HepG2 (cell line): ENCODE measurements around the gene GPRASP3. TPM values are rescaled to one million over a fixed set of nuclear protein-coding genes. Genes with fewer than 3 reads are reported as not detected.

Experiments
- ATAC-seq: fragments of 200-7000 bp; cut with Tn5 transposase; 3 replicates; pipeline ENCODE4 v1.9.1; 2020; ENCODE audit warnings: mild to moderate bottlenecking, moderate library complexity
- BruUV-seq: library from RNA; stranded (reverse); fragments of 400-500 nt; replicated peaks from 2 replicates; lab custom pipeline; 2021; lab: Mats Ljungman, UMichigan
- CTCF ChIA-PET: fragments of 300-600 bp; formaldehyde crosslinking; extraction: SDS; loops from one replicate; lab custom pipeline; 2021; ENCODE audit warnings: low total read pairs, inconsistent platforms, low intra/inter-chr PET ratio; lab: Yijun Ruan, JAX
- POLR2A ChIA-PET: fragments of 350-600 bp; sonication (Branson Sonifier 250); formaldehyde crosslinking; loops from one replicate; lab custom pipeline; 2020; ENCODE audit warnings: antibody characterized with exemption, inconsistent platforms; lab: Yijun Ruan, JAX
- DNase-seq: peaks from one replicate; pipeline ENCODE4 v3.0.0-alpha.2; 2015; ENCODE audit warnings: low spot score
- FAIRE-seq: peaks from 3 replicates; lab custom pipeline; 2011; peaks lifted over from hg19 to GRCh38; lab: Jason Lieb, UNC
- H2AFZ ChIP-seq: one replicate; pipeline ENCODE4 v1.6.1; 2011; ENCODE audit warnings: low read length, inconsistent platforms
- H3K27ac ChIP-seq: fragments of 300-600 bp; 3 replicates; pipeline ENCODE4 v1.8.0; 2011; ENCODE audit warnings: mixed run types, mild to moderate bottlenecking, mixed read lengths, low read length, inconsistent platforms; ENCODE audit not compliant: insufficient read depth; ENCODE audit errors: extremely low read length
- H3K27me3 ChIP-seq, 2 experiments: fragments of 200-600 bp in 1 of 2; 2 replicates in 1 of 2; 3 replicates in 1 of 2; pipeline versions ENCODE4 v1.6.0 to v1.8.0; 2011; ENCODE audit warnings: low read length in 2 of 2, mild to moderate bottlenecking in 2 of 2, moderate library complexity in 2 of 2, inconsistent platforms in 1 of 2; ENCODE audit not compliant: insufficient read depth in 2 of 2, control insufficient read depth in 1 of 2
- H3K36me3 ChIP-seq, 2 experiments: fragments of 200-600 bp in 1 of 2; replicated peaks in 1 of 2; 2 replicates in 1 of 2; 3 replicates in 1 of 2; pipeline versions ENCODE4 v1.5.1 to v1.8.0; 2011; ENCODE audit warnings: low read length in 2 of 2, inconsistent platforms in 1 of 2; ENCODE audit not compliant: insufficient read depth in 2 of 2, control insufficient read depth in 1 of 2
- H3K4me1 ChIP-seq: 2 replicates; pipeline ENCODE4 v1.5.1; 2012; ENCODE audit warnings: low read length, inconsistent platforms; ENCODE audit not compliant: insufficient read depth
- H3K4me2 ChIP-seq: 2 replicates; pipeline ENCODE4 v1.6.0; 2011; ENCODE audit warnings: low read depth, low read length, inconsistent platforms
- H3K4me3 ChIP-seq, 3 experiments: fragments of 200-600 bp in 1 of 3; sonication (generic), shearing (Covaris generic) in 1 of 3; replicated peaks in 1 of 3; 2 replicates each; pipeline ENCODE4 v1.5.1; 2011 to 2016; ENCODE audit warnings: low read length in 3 of 3, inconsistent platforms in 2 of 3, low read depth in 2 of 3, mild to moderate bottlenecking in 2 of 3, control low read depth in 1 of 3, mixed read lengths in 1 of 3; ENCODE audit not compliant: insufficient read depth in 1 of 3
- H3K79me2 ChIP-seq: one replicate; pipeline ENCODE4 v1.6.1; 2011; ENCODE audit warnings: low read length, inconsistent platforms; ENCODE audit not compliant: insufficient read depth
- H3K9ac ChIP-seq: 2 replicates; pipeline ENCODE4 v1.6.0; 2011; ENCODE audit warnings: mild to moderate bottlenecking, low read depth, low read length, inconsistent platforms; ENCODE audit not compliant: insufficient read depth
- H3K9me3 ChIP-seq: 2 replicates; pipeline ENCODE4 v1.5.1; 2012; ENCODE audit warnings: mild to moderate bottlenecking, low read length
- H4K20me1 ChIP-seq: 2 replicates; pipeline ENCODE4 v1.6.0; 2011; ENCODE audit warnings: inconsistent platforms, mild to moderate bottlenecking, low read length, moderate library complexity; ENCODE audit not compliant: insufficient read depth
- CREB1 ChIP-seq, 2 experiments: fragments of 450-650 bp in 1 of 2; IDR thresholded peaks; 2 replicates each; pipeline ENCODE4 v1.6.1; 2016 to 2017; ENCODE audit warnings: control low read depth in 1 of 2, mild to moderate bottlenecking in 1 of 2, missing compliant biosample characterization in 1 of 2, missing genetic modification characterization in 1 of 2
- ELF4 ChIP-seq: sonication (generic); formaldehyde crosslinking; IDR thresholded peaks from 2 replicates; pipeline ENCODE4 v1.5.0; 2020; ENCODE audit warnings: missing genetic modification reagents, mild to moderate bottlenecking, moderate library complexity, borderline replicate concordance
- KLF11 ChIP-seq: IDR thresholded peaks from 2 replicates; pipeline ENCODE4 v1.6.1; 2016; ENCODE audit warnings: missing compliant biosample characterization
- MEIS1 ChIP-seq: sonication (generic); formaldehyde crosslinking; IDR thresholded peaks from 2 replicates; pipeline ENCODE4 v1.9.0; 2021; ENCODE audit warnings: mild to moderate bottlenecking, missing genetic modification reagents, moderate library complexity, borderline replicate concordance
- MEIS2 ChIP-seq: sonication (generic); formaldehyde crosslinking; IDR thresholded peaks from 2 replicates; pipeline ENCODE4 v1.9.0; 2021; ENCODE audit warnings: mild to moderate bottlenecking, missing genetic modification reagents
- MTA3 ChIP-seq: sonication (generic); formaldehyde crosslinking; IDR thresholded peaks from 2 replicates; pipeline ENCODE4 v1.4.0; 2020; ENCODE audit warnings: missing genetic modification reagents
- MTF2 ChIP-seq: sonication (generic); formaldehyde crosslinking; IDR thresholded peaks from 2 replicates; pipeline ENCODE4 v1.5.0; 2020; ENCODE audit warnings: missing genetic modification reagents, borderline replicate concordance
- PCBP1 ChIP-seq: fragments of 200-400 bp; formaldehyde crosslinking; IDR thresholded peaks from 2 replicates; pipeline ENCODE4 v1.6.1; 2017; ENCODE audit warnings: mild to moderate bottlenecking, low read depth, low read length, borderline replicate concordance
- PHF21A ChIP-seq: sonication (generic); formaldehyde crosslinking; IDR thresholded peaks from 2 replicates; pipeline ENCODE4 v1.5.0; 2020; ENCODE audit warnings: mild to moderate bottlenecking, missing genetic modification reagents
- PRDM15 ChIP-seq: sonication (generic); formaldehyde crosslinking; IDR thresholded peaks from 2 replicates; pipeline ENCODE4 v1.4.0; 2020; ENCODE audit warnings: missing genetic modification reagents
- SIN3A ChIP-seq: IDR thresholded peaks from 2 replicates; pipeline ENCODE4 v1.6.1; 2011; ENCODE audit warnings: low read depth, mild to moderate bottlenecking, control low read depth, low read length, borderline replicate concordance
- YEATS4 ChIP-seq: sonication (generic); formaldehyde crosslinking; IDR thresholded peaks from 2 replicates; pipeline ENCODE4 v1.4.0; 2020; ENCODE audit warnings: missing genetic modification reagents, borderline replicate concordance
- ZFYVE20 ChIP-seq: sonication (generic); formaldehyde crosslinking; IDR thresholded peaks from 2 replicates; pipeline ENCODE4 v1.8.0; 2023; ENCODE audit warnings: low read depth, mild to moderate bottlenecking, moderate library complexity, missing genetic modification reagents, borderline replicate concordance
- ZNF337 ChIP-seq: sonication (generic); formaldehyde crosslinking; IDR thresholded peaks from 2 replicates; pipeline ENCODE4 v1.5.1; 2020; ENCODE audit warnings: missing genetic modification reagents, low read depth, mild to moderate bottlenecking, borderline replicate concordance
- ZNF746 ChIP-seq: sonication (generic); formaldehyde crosslinking; IDR thresholded peaks from 2 replicates; pipeline ENCODE4 v1.8.0; 2022; ENCODE audit warnings: mild to moderate bottlenecking, missing genetic modification reagents
- ZSCAN5A ChIP-seq: sonication (generic); formaldehyde crosslinking; IDR thresholded peaks from 2 replicates; pipeline ENCODE4 v1.8.0; 2022; ENCODE audit warnings: mild to moderate bottlenecking, missing genetic modification reagents, borderline replicate concordance
- in situ Hi-C: cut with HindIII; loops from 2 replicates; pipeline ENCODE4 v1.10.0; 2017; ENCODE audit warnings: low pct_unique_long_range_greater_than_20kb; ENCODE audit not compliant: extremely low pct_ligation_motif_present
- intact Hi-C: fragments of 100-400 bp; cut with micrococcal nuclease; formaldehyde crosslinking; loops from one replicate; pipeline ENCODE4 v1.10.0; 2022; ENCODE audit not compliant: unreplicated experiment
- polyA plus RNA-seq, 8 experiments: library from polyadenylated mRNA; depleted of rRNA in 3 of 8; stranded (reverse) in 7 of 8; unstranded in 1 of 8; fragments of >200 nt; fragmentation: Illumina TruSeq in 4 of 8; extraction: Trizol in 4 of 8; gene quantifications; 2 replicates each; pipeline versions ENCODE4 v1.2.1 to v1.2.3, GENCODE V29; 2011 to 2016; ENCODE audit warnings: low read depth in 4 of 8, missing spikeins in 1 of 8, mixed read lengths in 1 of 8; ENCODE audit not compliant: insufficient read depth in 1 of 8
- total RNA-seq, 5 experiments: library from RNA; depleted of rRNA; stranded (reverse); fragments of >200 nt; fragmentation: Illumina TruSeq; extraction: Trizol; gene quantifications; 2 replicates each; pipeline ENCODE4 v1.2.3, GENCODE V29; 2016; ENCODE audit warnings: low read depth in 1 of 5
- TF ChIP-seq, protein P1 (sequence below): sonication (generic); formaldehyde crosslinking; IDR thresholded peaks from 2 replicates; pipeline ENCODE4 v1.4.0; 2020; ENCODE audit warnings: missing genetic modification reagents
- TF ChIP-seq, protein P2 (sequence below): IDR thresholded peaks from 2 replicates; pipeline ENCODE4 v1.6.1; 2016; ENCODE audit warnings: mild to moderate bottlenecking, missing biosample characterization, missing genetic modification reagents

Gene GPRASP3
- total and polyA plus RNA-seq, 2 of the 13 experiments (the other 11 are each of a cell fraction or from before 2014, with no cell fraction given): 0.67 to 1.4 TPM

DNA sequence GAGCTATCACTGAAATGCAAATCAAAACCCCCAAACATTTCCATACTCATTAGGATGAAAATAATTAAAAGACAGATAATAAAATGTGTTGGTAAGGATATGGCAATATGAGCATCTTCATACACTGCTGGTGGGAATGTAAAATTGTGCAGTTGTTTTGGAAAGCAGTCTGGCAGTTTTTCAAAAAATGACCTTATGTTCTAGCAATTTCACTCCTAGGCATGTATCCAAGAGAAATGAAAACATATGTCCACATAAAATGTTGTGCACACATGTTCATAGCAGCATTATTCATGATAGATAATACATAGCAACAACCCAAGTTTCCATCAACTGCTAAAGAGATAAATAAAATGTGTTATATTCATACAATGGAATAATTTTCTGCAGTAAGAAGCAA, 23.0 kb upstream of the GPRASP3 start:
- DNase-seq (no peak), ATAC-seq (no peak), FAIRE-seq (no peak)
- Histone ChIP-seq H3K9ac (no peak overlapping the region), H3K9me3 (no peaks in the 10 kb centered on the region), H3K4me1 (no peaks in the 10 kb centered on the region), H3K79me2 (no peaks in the 10 kb centered on the region), H3K27me3 (no peaks in the 10 kb centered on the region), H3K36me3 (no peaks in the 10 kb centered on the region), H2AFZ (no peak overlapping the region), H3K4me3 (no peak overlapping the region), H3K27ac (no peak overlapping the region), H4K20me1 (no peaks in the 10 kb centered on the region), H3K4me2 (no peak overlapping the region)
- intact Hi-C loops (no loop called here), in situ Hi-C loops (no loop called here)
- ChIA-PET POLR2A (no interaction called here), CTCF (no interaction called here)
- BruUV-seq: no TSS peak
- TF ChIP-seq ZFYVE20 (CRISPR knock-in tag) (no peak), SIN3A (no peak), MTA3 (no peak), PHF21A (CRISPR knock-in tag) (no peak), PCBP1 (no peak), ZNF746 (CRISPR knock-in tag) (no peak), KLF11 (CRISPR knock-in tag) (no peak), CREB1 (IDR thresholded peaks at IDR 0.05) (no peak), CREB1 (CRISPR knock-in tag; IDR thresholded peaks at IDR 0.05) (no peak), MEIS2 (CRISPR knock-in tag) (no peak), MTF2 (no peak), PRDM15 (no peak), ELF4 (CRISPR knock-in tag) (no peak), ZSCAN5A (CRISPR knock-in tag) (no peak), ZNF337 (CRISPR knock-in tag) (no peak), MEIS1 (CRISPR knock-in tag) (no peak), YEATS4 (CRISPR knock-in tag) (no peak)
- TF ChIP-seq, protein P1, sequence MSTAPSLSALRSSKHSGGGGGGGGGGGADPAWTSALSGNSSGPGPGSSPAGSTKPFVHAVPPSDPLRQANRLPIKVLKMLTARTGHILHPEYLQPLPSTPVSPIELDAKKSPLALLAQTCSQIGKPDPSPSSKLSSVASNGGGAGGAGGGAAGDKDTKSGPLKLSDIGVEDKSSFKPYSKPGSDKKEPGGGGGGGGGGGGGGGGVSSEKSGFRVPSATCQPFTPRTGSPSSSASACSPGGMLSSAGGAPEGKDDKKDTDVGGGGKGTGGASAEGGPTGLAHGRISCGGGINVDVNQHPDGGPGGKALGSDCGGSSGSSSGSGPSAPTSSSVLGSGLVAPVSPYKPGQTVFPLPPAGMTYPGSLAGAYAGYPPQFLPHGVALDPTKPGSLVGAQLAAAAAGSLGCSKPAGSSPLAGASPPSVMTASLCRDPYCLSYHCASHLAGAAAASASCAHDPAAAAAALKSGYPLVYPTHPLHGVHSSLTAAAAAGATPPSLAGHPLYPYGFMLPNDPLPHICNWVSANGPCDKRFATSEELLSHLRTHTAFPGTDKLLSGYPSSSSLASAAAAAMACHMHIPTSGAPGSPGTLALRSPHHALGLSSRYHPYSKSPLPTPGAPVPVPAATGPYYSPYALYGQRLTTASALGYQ (CRISPR knock-in tag): no peak
- TF ChIP-seq, protein P2, sequence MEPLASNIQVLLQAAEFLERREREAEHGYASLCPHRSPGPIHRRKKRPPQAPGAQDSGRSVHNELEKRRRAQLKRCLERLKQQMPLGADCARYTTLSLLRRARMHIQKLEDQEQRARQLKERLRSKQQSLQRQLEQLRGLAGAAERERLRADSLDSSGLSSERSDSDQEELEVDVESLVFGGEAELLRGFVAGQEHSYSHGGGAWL (CRISPR knock-in tag): no peak
